ENCODE results near the gene CDIPT. TPM values are rescaled to one million over a fixed set of nuclear protein-coding genes. Genes with fewer than 3 reads are reported as not detected.

The CDIPT gene
- total RNA-seq, 4 donors from 2014 or later: 68.7 to 112 (median 96.7) TPM

DNA sequence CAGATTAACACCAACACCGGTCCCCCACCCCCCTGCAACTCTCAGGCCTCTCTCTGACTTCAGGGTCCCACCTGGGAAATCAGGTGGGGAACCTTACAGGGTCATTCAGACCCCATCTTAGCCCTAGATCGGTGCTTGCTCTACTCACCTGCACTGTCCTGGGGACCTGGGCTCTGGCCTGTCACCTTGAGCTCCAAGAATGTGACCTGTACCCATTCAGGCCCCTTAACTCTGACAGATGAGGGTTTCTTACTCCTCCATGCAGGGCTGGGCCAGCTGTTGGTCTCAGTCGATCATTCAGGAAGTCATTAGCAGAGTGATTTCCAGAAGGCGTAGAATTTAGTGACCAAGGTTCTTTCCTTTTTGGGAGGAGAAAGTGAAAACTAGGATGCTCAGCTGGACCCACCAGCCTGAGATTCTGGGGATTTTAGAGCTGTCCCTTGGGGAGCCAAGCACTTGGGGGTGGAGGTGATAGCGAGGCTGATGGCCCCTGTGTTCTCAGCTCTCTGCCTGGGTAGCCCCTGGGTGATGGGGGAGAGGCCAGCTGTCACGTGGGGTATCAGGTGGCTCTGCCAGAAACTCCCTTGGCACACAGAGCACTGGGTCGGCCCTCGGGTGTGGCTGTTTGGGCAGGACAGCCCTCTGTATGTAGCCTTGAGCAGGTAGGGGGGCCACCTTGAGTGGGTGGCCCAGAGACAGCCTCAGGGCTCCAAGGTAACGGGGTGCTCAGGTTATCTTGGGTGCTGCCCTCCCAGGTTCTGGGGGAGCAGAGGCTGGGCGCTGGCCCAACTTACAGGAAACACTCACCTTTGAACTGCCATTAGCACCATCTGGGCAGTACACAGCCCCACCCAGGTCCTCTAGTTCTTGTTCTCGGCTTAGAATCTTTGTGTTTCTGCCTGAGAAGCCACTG, 42.0 kb downstream of the CDIPT start:
- peak overlapping the region; percentile 88 for H3K27ac ChIP-seq
- TF ChIP-seq EP300 (IDR thresholded peaks at IDR 0.05) (no peak), CTCF (IDR thresholded peaks at IDR 0.05) (no peak), POLR2AphosphoS5 (IDR thresholded peaks at IDR 0.05) (no peak), POLR2A (IDR thresholded peaks at IDR 0.05) (no peak)
- no peaks in the 10 kb centered on the region for H3K9me3 ChIP-seq
- no peak for DNase-seq (ENCODE audit: low spot score in 2 of 2)
- H3K4me1 ChIP-seq: peaks cover 85% of the 10 kb centered on the region
- 11% methylated on average over 7 of the region's 11 CpGs for WGBS
- H3K4me3 ChIP-seq: peak overlapping the region; percentile 63
- no peaks in the 10 kb centered on the region for H3K27me3 ChIP-seq
- H3K36me3 ChIP-seq: peaks cover 12% of the 10 kb centered on the region

DNA sequence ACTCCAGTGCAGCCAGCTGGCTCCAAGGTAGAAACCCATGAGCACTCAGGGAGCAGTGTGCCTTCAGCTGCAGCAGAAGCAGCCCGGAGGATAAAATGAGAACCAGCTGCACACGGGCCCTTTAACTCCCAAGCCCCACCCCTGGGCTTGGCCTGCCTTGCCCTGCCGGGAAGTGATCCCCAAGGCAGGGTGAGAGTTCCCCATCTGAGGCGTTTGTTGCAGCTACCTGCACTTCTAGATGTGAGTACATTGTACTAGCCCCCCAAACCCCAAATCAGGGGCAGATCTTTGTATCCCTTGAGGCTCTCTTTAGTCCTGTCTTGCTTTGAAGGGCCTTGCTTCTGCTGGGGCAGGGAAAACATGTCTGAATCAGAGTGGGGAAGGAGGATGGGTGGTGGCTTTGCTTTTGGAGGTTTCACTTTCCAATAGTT, 42.7 kb downstream of the CDIPT start, which contains the start of gene MVP:
TSS of gene MVP (plus strand) at position 192 of the 431 bp plus-strand sequence. CDS start 10,088 bp downstream, outside the sequence.
- TF ChIP-seq POLR2AphosphoS5 (IDR thresholded peaks at IDR 0.05) (peak in 2 of 3 donors; percentile 20 to 52), EP300 (IDR thresholded peaks at IDR 0.05) (no peak), CTCF (IDR thresholded peaks at IDR 0.05) (no peak), POLR2A (IDR thresholded peaks at IDR 0.05) (peak in 1 of 2 donors; percentile 56)
- peaks cover 12% of the 10 kb centered on the region for H3K36me3 ChIP-seq
- 0% methylated on average over 1 of the region's 4 CpGs for WGBS
- H3K9me3 ChIP-seq: no peaks in the 10 kb centered on the region
- H3K27ac ChIP-seq: peak within 1 kb of the TSS; percentile 88
- peaks cover 80% of the 10 kb centered on the region for H3K4me1 ChIP-seq
- H3K27me3 ChIP-seq: no peaks in the 10 kb centered on the region
- peak within 1 kb of the TSS; percentile 63 for H3K4me3 ChIP-seq
- peak in 1 of 2 donors; percentile 78 for DNase-seq (ENCODE audit: low spot score in 2 of 2)

DNA sequence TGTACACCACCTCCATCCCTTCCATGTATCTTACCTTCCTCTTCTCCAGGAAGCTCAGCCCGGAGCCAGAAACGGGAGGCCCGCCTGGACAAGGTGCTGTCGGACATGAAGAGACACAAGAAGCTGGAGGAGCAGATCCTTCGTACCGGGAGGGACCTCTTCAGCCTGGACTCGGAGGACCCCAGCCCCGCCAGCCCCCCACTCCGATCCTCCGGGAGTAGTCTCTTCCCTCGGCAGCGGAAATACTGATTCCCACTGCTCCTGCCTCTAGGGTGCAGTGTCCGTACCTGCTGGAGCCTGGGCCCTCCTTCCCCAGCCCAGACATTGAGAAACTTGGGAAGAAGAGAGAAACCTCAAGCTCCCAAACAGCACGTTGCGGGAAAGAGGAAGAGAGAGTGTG, 43.5 kb downstream of the CDIPT start:
- H3K36me3 ChIP-seq: peaks cover 12% of the 10 kb centered on the region
- H3K4me1 ChIP-seq: peaks cover 80% of the 10 kb centered on the region
- no peak overlapping the region for H3K4me3 ChIP-seq
- no peak for DNase-seq (ENCODE audit: low spot score in 2 of 2)
- no peaks in the 10 kb centered on the region for H3K9me3 ChIP-seq
- H3K27me3 ChIP-seq: no peaks in the 10 kb centered on the region
- WGBS: 50% methylated on average over 9 of the region's 15 CpGs
- TF ChIP-seq EP300 (IDR thresholded peaks at IDR 0.05): no peak
- TF ChIP-seq POLR2AphosphoS5 (IDR thresholded peaks at IDR 0.05): no peak
- no peak for TF ChIP-seq CTCF (IDR thresholded peaks at IDR 0.05)
- TF ChIP-seq POLR2A (IDR thresholded peaks at IDR 0.05): no peak
- H3K27ac ChIP-seq: no peak overlapping the region

DNA sequence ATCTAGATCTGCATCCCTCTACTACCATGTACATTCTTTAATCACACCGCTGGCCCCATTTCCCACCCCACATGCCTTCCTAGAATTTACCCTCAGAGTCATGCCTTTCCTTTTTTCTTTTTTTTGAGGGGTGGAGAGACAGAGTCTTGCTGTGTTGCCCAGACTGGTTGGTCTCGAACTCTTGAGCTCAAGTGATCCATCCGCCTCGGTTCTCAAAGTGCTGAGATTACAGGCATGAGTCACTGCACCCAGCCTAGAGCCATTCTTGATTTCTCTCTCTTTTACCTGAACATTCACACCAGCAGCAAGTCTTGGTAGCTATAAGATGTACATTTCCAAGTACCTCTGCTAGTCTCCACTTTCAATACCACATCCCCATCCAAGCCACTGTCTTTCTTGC, 44.9 kb downstream of the CDIPT start:
- Histone ChIP-seq H3K27ac (no peak overlapping the region), H3K9me3 (no peaks in the 10 kb centered on the region), H3K4me1 (peaks cover 76% of the 10 kb centered on the region), H3K4me3 (no peak overlapping the region), H3K27me3 (no peaks in the 10 kb centered on the region), H3K36me3 (peaks cover 12% of the 10 kb centered on the region)
- no peak for DNase-seq (ENCODE audit: low spot score in 2 of 2)
- TF ChIP-seq POLR2A (IDR thresholded peaks at IDR 0.05) (no peak), EP300 (IDR thresholded peaks at IDR 0.05) (no peak), CTCF (IDR thresholded peaks at IDR 0.05) (no peak), POLR2AphosphoS5 (IDR thresholded peaks at IDR 0.05) (no peak)
- WGBS: 55% methylated on average over 4 of the region's 4 CpGs
